ENCODE measurements around the gene MDK. TPM values are rescaled to one million over a fixed set of nuclear protein-coding genes. Genes with fewer than 3 reads are reported as not detected.

Gene MDK
- total and polyA plus RNA-seq, 2 experiments from 2014 or later, result 562 to 1,225 TPM

GRCh38 chr11:46427364-46427763 is 45.9 kb downstream of the MDK start:
- 86% methylated on average over 9 of the region's 9 CpGs for WGBS (ENCODE audit: low lambda C conversion rate, missing lambda C conversion rate)
- H3K36me3 ChIP-seq (replicated peaks; ENCODE audit: insufficient read depth, low read depth), result no peaks in the 10 kb centered on the region

GRCh38 chr11:46429717-46430116 is 48.2 kb downstream of the MDK start:
- Histone ChIP-seq H3K27ac (no peak overlapping the region), H3K4me1 (ENCODE audit: insufficient read depth) (no peaks in the 10 kb centered on the region), H3K27me3 (no peaks in the 10 kb centered on the region), H3K9me3 (ENCODE audit: low read depth) (no peaks in the 10 kb centered on the region), H3K36me3 (replicated peaks; ENCODE audit: insufficient read depth, low read depth) (no peaks in the 10 kb centered on the region), H4K20me1 (ENCODE audit: insufficient read depth, poor library complexity, severe bottlenecking) (no peaks in the 10 kb centered on the region), H3K4me2 (no peak overlapping the region), H3K79me2 (no peaks in the 10 kb centered on the region), H2AFZ (no peak overlapping the region), H3K4me3 (no peak overlapping the region), H3K9me2 (replicated peaks; ENCODE audit: insufficient read depth) (no peaks in the 10 kb centered on the region)
- TF ChIP-seq EZH2phosphoT487 (IDR thresholded peaks at IDR 0.05; ENCODE audit: low read depth, severe bottlenecking, unreplicated experiment), result no peak
- no peak for TF ChIP-seq CTCF (IDR thresholded peaks at IDR 0.05; ENCODE audit: poor library complexity)
- TF ChIP-seq EZH2 (IDR thresholded peaks at IDR 0.05; ENCODE audit: borderline replicate concordance), result no peak
- WGBS (ENCODE audit: low lambda C conversion rate, missing lambda C conversion rate), result 70% methylated on average over 3 of the region's 3 CpGs
- DNase-seq (ENCODE audit: low spot score), result no peak

More at GRCh38 chr11:46427364-46427763, 45.9 kb downstream of the MDK start:
- H3K79me2 ChIP-seq, result no peaks in the 10 kb centered on the region
- no peak overlapping the region for H3K4me2 ChIP-seq
- no peak overlapping the region for H2AFZ ChIP-seq
- H3K9me3 ChIP-seq (ENCODE audit: low read depth), result no peaks in the 10 kb centered on the region
- no peaks in the 10 kb centered on the region for H3K27me3 ChIP-seq
- H3K9me2 ChIP-seq (replicated peaks; ENCODE audit: insufficient read depth), result no peaks in the 10 kb centered on the region
- H3K4me3 ChIP-seq, result no peak overlapping the region
- DNase-seq (ENCODE audit: low spot score), result no peak
- H4K20me1 ChIP-seq (ENCODE audit: insufficient read depth, poor library complexity, severe bottlenecking), result no peaks in the 10 kb centered on the region
- no peak for TF ChIP-seq CTCF (IDR thresholded peaks at IDR 0.05; ENCODE audit: poor library complexity)
- no peak for TF ChIP-seq EZH2phosphoT487 (IDR thresholded peaks at IDR 0.05; ENCODE audit: low read depth, severe bottlenecking, unreplicated experiment)
- no peak for TF ChIP-seq EZH2 (IDR thresholded peaks at IDR 0.05; ENCODE audit: borderline replicate concordance)
- H3K4me1 ChIP-seq (ENCODE audit: insufficient read depth), result peaks cover 8% of the 10 kb centered on the region
- H3K27ac ChIP-seq, result no peak overlapping the region

- no peak for TF ChIP-seq CTCF (IDR thresholded peaks at IDR 0.05; ENCODE audit: poor library complexity)
- TF ChIP-seq EZH2phosphoT487 (IDR thresholded peaks at IDR 0.05; ENCODE audit: low read depth, severe bottlenecking, unreplicated experiment), result no peak
- no peak for TF ChIP-seq EZH2 (IDR thresholded peaks at IDR 0.05; ENCODE audit: borderline replicate concordance)
- Histone ChIP-seq H3K27me3 (no peaks in the 10 kb centered on the region), H3K4me2 (no peak overlapping the region), H3K4me3 (no peak overlapping the region), H3K79me2 (no peaks in the 10 kb centered on the region), H3K9me2 (replicated peaks; ENCODE audit: insufficient read depth) (no peaks in the 10 kb centered on the region), H3K36me3 (replicated peaks; ENCODE audit: insufficient read depth, low read depth) (no peaks in the 10 kb centered on the region), H3K27ac (no peak overlapping the region), H4K20me1 (ENCODE audit: insufficient read depth, poor library complexity, severe bottlenecking) (no peaks in the 10 kb centered on the region), H3K9me3 (ENCODE audit: low read depth) (no peaks in the 10 kb centered on the region), H2AFZ (no peak overlapping the region), H3K4me1 (ENCODE audit: insufficient read depth) (no peaks in the 10 kb centered on the region)
- no peak for DNase-seq (ENCODE audit: low spot score)
Observed at GRCh38 chr11:46431211-46431610, 49.7 kb downstream of the MDK start.

Small RNA genes within 50 kb of the gene (microRNA-seq; reads per million reads assigned to microRNA genes)
- not detected for gene MIR4688

Small RNA genes within 50 kb of the gene (small RNA-seq; reads per million reads assigned to genes)
- not detected for gene MIR4688

Other genes starting within 250 kb of the MDK start
- 20.3 and 22.9 TPM in 2 replicates for gene CREB3L1, start 104.0 kb upstream of the MDK start, total RNA-seq
- 275 and 276 TPM in 2 replicates for gene CREB3L1, start 104.0 kb upstream of the MDK start, polyA plus RNA-seq
- gene DGKZ, start 34.2 kb upstream of the MDK start, total RNA-seq, result 26.6 and 28.2 TPM in 2 replicates
- 42.9 and 52.4 TPM in 2 replicates for gene DGKZ, start 34.2 kb upstream of the MDK start, polyA plus RNA-seq
- 0.30 and 0.84 TPM in 2 replicates for gene CHRM4, start 10.1 kb downstream of the MDK start, total RNA-seq
- 0.30 TPM in 1 of 2 replicates, not detected in the other for gene CHRM4, start 10.1 kb downstream of the MDK start, polyA plus RNA-seq
- gene AMBRA1, start 212.4 kb downstream of the MDK start, total RNA-seq, result 19.1 and 31.2 TPM in 2 replicates
- gene AMBRA1, start 212.4 kb downstream of the MDK start, polyA plus RNA-seq, result 7.2 and 8.3 TPM in 2 replicates
- 4.5 and 6.5 TPM in 2 replicates for gene HARBI1, start 235.6 kb downstream of the MDK start, total RNA-seq
- gene HARBI1, start 235.6 kb downstream of the MDK start, polyA plus RNA-seq, result 3.7 and 4.4 TPM in 2 replicates
- gene ATG13, start 235.9 kb downstream of the MDK start, total RNA-seq, result 60.8 and 89.6 TPM in 2 replicates
- 50.9 and 54.9 TPM in 2 replicates for gene ATG13, start 235.9 kb downstream of the MDK start, polyA plus RNA-seq